Panc1 (cell line): ENCODE results near the gene ATF2.

Source experiments
- POLR2AphosphoS5 ChIP-seq: IDR thresholded peaks from 2 replicates; pipeline ENCODE4 v1.6.1; 2012; ENCODE audit warnings: mild to moderate bottlenecking, low read depth, low read length, moderate library complexity
- SIN3A ChIP-seq: IDR thresholded peaks from 2 replicates; pipeline ENCODE4 v1.6.1; 2012; ENCODE audit warnings: low read depth, mild to moderate bottlenecking, low read length, moderate library complexity, borderline replicate concordance; ENCODE audit not compliant: insufficient read depth
- TCF7L2 ChIP-seq: IDR thresholded peaks from 2 replicates; pipeline ENCODE4 v1.6.1; 2011; ENCODE audit warnings: mild to moderate bottlenecking, low read depth, low read length, inconsistent platforms
- TF ChIP-seq, protein P1 (sequence below): fragments of 450-650 bp; IDR thresholded peaks from 2 replicates; pipeline ENCODE4 v1.5.1; 2017; ENCODE audit warnings: mild to moderate bottlenecking

DNA sequence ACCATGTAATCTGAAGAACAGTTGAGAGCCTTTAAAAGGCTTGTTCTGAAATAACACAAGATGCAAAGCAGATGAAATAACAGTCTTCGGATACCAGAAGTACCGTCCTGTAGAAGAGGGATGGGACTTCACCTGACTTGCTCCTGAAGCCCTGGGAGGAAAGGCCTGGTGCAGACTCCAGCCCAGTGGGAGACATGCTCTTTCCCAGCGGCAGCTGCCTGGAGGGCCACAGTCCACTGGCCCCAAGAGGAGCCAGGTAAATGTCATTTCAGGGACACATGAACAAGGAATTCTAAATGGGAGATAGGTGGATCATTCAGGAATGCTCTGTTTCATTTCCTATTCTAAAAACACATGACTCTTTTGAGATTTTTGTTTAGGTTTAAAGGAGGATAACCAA is 140.2 kb downstream of the ATF2 start:
- TF ChIP-seq, protein P1, sequence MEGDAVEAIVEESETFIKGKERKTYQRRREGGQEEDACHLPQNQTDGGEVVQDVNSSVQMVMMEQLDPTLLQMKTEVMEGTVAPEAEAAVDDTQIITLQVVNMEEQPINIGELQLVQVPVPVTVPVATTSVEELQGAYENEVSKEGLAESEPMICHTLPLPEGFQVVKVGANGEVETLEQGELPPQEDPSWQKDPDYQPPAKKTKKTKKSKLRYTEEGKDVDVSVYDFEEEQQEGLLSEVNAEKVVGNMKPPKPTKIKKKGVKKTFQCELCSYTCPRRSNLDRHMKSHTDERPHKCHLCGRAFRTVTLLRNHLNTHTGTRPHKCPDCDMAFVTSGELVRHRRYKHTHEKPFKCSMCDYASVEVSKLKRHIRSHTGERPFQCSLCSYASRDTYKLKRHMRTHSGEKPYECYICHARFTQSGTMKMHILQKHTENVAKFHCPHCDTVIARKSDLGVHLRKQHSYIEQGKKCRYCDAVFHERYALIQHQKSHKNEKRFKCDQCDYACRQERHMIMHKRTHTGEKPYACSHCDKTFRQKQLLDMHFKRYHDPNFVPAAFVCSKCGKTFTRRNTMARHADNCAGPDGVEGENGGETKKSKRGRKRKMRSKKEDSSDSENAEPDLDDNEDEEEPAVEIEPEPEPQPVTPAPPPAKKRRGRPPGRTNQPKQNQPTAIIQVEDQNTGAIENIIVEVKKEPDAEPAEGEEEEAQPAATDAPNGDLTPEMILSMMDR, result no peak
- TF ChIP-seq POLR2AphosphoS5 (no peak), TCF7L2 (no peak), SIN3A (no peak)
